ENCODE results near the gene PLXNB3. TPM values are rescaled to one million over a fixed set of nuclear protein-coding genes. Genes with fewer than 3 reads are reported as not detected.
"Not testable (repeated sequence)": the region's sequence is repeated elsewhere in the genome, so short reads cannot be mapped to it uniquely, and the experiment has no call there.

The PLXNB3 gene
- total RNA-seq, 1 donor from 2014 or later, result 2.3 TPM

DNA sequence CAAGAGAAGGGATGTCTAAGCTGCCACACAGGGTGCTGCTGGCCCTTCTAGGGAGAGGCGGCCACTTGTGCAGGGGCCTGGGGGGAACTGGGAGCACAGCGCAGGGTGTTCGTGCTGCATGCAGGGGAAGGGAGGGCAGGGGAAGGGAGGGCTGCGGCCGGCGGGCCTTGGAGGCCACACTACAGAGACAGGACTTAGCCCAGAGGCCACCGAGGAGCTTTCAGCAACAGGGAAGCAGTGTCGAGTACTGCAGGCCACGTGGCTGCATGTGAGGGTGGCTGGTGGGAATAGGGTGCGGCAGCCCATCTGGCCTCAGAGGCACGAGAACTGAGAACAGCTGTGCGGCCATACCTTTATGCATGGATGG, 19.0 kb upstream of the PLXNB3 start:
- DNase-seq (ENCODE audit: missing footprints); intact Hi-C loops (cut with DNase I); ATAC-seq: not testable (repeated sequence)

- intact Hi-C loops (cut with DNase I), result no loop called here
- DNase-seq (ENCODE audit: missing footprints), result no peak
Measured at GRCh38 chrX:153746359-153746758, 17.7 kb upstream of the PLXNB3 start.

DNA sequence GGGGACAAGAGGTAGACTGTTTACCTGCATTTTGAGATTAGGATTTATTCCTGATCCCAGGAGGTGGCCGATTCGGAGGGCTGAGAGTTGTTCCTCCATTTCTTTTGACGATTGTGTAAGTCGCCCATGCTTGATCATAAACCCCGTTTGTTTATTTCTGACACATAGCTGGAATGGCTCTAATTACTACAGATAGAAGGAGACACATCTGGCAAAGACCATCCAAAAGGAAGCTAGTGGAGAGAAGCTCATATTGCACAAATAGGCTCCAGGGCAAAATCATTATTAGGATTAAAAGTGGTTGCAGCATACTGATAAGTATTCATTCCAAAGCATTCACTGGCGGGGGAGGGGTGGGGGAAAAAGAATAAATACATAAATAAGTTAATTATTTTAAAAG, 17.1 kb upstream of the PLXNB3 start:
- DNase-seq (ENCODE audit: missing footprints); ATAC-seq; intact Hi-C loops (cut with DNase I): not testable (repeated sequence)

More at GRCh38 chrX:153746359-153746758, 17.7 kb upstream of the PLXNB3 start:
- ATAC-seq, result no peak

DNA sequence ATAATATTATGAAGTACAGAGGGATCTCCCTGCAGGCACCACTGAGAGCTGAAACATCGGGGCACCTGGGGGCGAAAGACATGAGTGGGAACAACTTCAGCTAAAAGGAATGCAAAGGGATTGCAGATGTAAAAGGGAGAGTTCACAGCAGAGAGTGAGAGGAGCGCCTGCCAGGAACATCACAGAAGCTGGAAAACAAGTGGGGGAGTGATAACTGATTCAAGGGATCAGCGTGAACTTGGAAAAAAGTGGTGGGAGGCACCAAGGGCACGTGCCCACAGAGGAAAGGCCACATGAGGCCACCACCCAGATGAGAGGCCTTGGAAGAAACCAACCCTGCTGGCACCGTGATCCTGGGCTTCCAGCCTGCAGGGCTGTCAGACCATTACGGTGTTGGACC, 15.0 kb upstream of the PLXNB3 start:
- DNase-seq (ENCODE audit: missing footprints); intact Hi-C loops (cut with DNase I): not testable (repeated sequence)

DNA sequence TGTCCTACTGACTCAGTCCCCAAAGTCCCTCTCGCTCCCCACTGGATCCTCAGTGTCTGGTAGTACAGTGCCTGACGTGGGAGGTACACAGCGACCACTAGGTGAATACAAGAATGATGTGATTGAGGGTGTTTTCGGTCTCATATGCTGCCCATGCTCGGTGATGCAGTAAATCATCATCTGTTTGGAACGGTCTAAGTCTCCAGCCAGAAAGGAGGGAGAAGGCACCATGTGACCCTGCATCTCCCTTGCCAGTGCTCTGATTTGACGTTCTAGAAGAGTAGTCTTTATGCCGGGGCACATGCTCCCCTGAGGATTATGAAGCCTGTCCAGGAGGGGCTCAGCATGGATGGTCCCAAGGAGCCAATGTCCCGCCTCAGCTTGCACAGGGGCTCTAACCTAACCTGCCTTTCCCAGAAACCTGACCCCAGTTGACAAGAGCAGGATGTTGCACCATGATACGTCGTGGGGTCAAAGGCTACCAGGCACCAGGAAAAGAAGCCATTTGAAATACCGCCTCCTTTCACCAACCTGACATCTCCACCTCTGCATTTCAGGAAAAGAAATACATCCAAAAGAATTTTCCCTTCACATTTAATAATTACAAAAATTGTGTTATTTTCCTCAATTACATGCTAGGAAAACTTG, 13.8 kb upstream of the PLXNB3 start:
- ATAC-seq, result no peak
- DNase-seq (ENCODE audit: missing footprints), result no peak
- intact Hi-C loops (cut with DNase I), result no loop called here

More for the DNA sequence above, 15.0 kb upstream of the PLXNB3 start:
- ATAC-seq, result not testable (repeated sequence)

- DNase-seq (ENCODE audit: missing footprints), result no peak
- intact Hi-C loops (cut with DNase I), result no loop called here
- ATAC-seq, result no peak
Measured at GRCh38 chrX:153755136-153755535, 8.9 kb upstream of the PLXNB3 start.

GRCh38 chrX:153761863-153762262, 2.2 kb upstream of the PLXNB3 start:
- DNase-seq (ENCODE audit: missing footprints) (no peak), ATAC-seq (no peak)
- intact Hi-C loops (cut with DNase I), result no loop called here

DNA sequence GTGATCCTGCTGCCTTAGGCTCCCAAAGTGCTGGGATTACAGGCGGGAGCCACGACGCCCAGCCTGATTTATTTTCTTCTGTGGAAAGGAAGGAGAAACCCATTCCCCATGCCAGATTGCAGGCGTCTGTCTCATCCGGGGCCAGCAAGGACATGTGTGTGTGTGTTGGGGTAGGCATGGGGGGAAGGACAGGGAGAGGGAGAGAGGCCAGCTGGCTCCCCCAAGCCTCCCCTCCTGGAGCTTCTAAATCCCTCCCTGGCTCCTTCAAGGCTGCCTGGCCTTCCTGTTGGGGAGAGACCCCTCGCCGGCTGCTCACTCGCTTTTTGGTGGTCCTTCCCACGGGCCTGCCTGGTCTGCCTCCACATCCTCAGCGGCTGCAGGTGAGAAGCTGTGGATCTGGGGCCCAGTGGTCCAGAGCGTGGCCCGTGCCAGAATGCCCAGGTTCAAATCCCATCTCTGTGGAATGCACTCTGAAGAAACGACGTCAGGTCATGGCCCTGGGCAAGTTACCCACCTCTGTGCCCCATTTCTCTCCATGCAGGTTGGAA, 1.3 kb upstream of the PLXNB3 start:
- no peak for ATAC-seq
- intact Hi-C loops (cut with DNase I), result no loop called here
- DNase-seq (ENCODE audit: missing footprints), result no peak

DNA sequence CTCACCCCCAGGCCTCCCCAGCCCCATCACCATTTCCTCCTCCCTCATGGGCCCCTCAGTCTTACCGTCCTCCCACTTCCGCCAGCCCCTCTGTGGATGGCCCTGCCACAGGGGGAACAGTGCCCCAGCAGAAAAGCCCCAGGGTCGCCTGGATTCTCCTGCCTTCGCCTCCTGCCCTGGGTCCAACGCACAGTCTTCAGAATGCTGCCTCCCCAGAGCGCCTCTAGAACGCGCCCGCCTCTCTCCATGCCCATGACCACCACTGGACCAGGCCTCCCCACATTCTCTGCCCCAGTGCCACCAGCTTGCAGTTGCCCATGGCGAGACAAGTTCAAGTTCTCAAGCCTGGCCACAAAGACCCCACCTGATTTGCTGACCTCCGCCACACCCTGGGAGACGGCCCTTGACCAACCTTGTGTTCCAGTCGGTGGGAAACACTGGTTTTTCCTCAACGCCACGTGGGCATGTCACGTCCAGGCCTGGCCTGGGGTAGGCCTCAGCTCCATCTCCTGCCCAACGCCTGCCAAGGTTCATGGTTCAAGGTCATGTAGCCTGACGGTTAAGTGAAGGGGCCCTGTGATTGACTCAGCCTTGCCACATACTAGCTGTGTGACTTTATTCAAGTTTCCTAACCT, 634 bp upstream of the PLXNB3 start:
- DNase-seq (ENCODE audit: missing footprints), result no peak
- intact Hi-C loops (cut with DNase I), result no loop called here
- ATAC-seq, result no peak

DNA sequence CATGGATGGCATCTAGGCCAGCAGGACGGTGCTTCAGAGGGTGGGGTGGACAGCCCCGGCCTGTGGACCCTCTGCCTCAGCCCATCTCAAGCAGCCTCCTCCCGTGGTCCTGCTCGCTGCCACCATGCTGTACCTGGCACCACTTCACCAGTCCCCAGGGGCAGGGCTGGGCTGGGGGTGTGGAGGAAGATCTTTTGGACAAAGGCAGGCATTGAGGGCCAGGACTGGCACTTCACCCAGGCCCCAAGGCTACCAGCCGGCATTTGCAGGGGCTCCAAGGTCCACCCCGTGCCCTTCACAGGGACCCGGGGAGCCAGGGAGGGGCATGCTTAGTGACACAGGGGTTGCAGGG, 713 bp downstream of the PLXNB3 start:
- intact Hi-C loops (cut with DNase I), result loop anchor here (1.0 kb wide), 1 partner anchor 189 kb away; no protein-coding TSS in a partner anchor
- ATAC-seq (no peak), DNase-seq (ENCODE audit: missing footprints) (no peak)

- ATAC-seq (peak; percentile 47), DNase-seq (ENCODE audit: missing footprints) (no peak)
- intact Hi-C loops (cut with DNase I), result no loop called here
Measured at GRCh38 chrX:153765138-153766079, 1.4 kb downstream of the PLXNB3 start.

GRCh38 chrX:153766098-153766817, 2.2 kb downstream of the PLXNB3 start:
- ATAC-seq (no peak), DNase-seq (ENCODE audit: missing footprints) (no peak)
- intact Hi-C loops (cut with DNase I), result no loop called here

- no peak for ATAC-seq
- intact Hi-C loops (cut with DNase I), result no loop called here
- no peak for DNase-seq (ENCODE audit: missing footprints)
Measured at GRCh38 chrX:153766871-153767673, 3.0 kb downstream of the PLXNB3 start.

DNA sequence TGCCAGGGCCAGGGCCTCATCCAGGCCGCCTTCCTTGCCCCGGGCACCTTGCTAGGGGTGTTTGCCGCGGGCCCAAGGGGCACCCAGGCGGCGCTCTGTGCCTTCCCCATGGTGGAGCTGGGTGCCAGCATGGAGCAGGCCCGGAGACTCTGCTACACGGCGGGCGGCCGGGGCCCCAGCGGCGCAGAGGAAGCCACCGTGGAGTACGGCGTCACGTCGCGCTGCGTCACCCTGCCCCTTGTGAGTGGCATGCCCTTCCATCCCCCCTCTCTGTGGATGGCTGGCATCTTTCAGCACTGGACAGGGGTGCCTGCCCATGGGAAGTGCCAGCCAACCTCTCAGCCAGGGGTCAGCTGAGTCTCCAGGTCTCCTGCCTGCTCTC, 3.6 kb downstream of the PLXNB3 start:
- intact Hi-C loops (cut with DNase I), result no loop called here
- ATAC-seq (no peak), DNase-seq (ENCODE audit: missing footprints) (no peak)

GRCh38 chrX:153768311-153769157, 4.5 kb downstream of the PLXNB3 start:
- DNase-seq (ENCODE audit: missing footprints), result no peak
- no peak for ATAC-seq
- intact Hi-C loops (cut with DNase I), result no loop called here

- DNase-seq (ENCODE audit: missing footprints), result no peak
- ATAC-seq, result no peak
- intact Hi-C loops (cut with DNase I), result no loop called here
Measured at GRCh38 chrX:153769158-153769864, 5.3 kb downstream of the PLXNB3 start.

All from Right ventricle myocardium inferior (tissue), 1 donor.